Panc1 (cell line): ENCODE measurements around the gene SH2D5. TPM values are rescaled to one million over a fixed set of nuclear protein-coding genes. Genes with fewer than 3 reads are reported as not detected.

Source experiments
- ATAC-seq: fragments of 200-7000 bp; cut with Tn5 transposase; 2 replicates; pipeline ENCODE4 v1.9.1; 2020; ENCODE audit warnings: mild to moderate bottlenecking, moderate library complexity
- BruUV-seq: library from RNA; stranded (reverse); fragments of 400-500 nt; replicated peaks from 2 replicates; lab custom pipeline; 2021; lab: Mats Ljungman, UMichigan
- CTCF ChIA-PET: fragments of 300-600 bp; sonication (Branson Sonifier 250); formaldehyde crosslinking; loops from one replicate; lab custom pipeline; 2022; ENCODE audit warnings: antibody characterized with exemption; lab: Charles Lee
- POLR2A ChIA-PET: fragments of 300-600 bp; sonication (Branson Sonifier 250); formaldehyde crosslinking; loops from one replicate; lab custom pipeline; 2022; ENCODE audit warnings: antibody characterized with exemption; lab: Charles Lee
- DNase-seq: peaks from one replicate; pipeline ENCODE4 v3.0.0-alpha.2; 2010; ENCODE audit warnings: low read depth, low spot score
- H3K27ac ChIP-seq: 2 replicates; pipeline ENCODE4 v1.5.1; 2011; ENCODE audit warnings: mild to moderate bottlenecking, low read length, inconsistent platforms
- H3K27me3 ChIP-seq: fragments of 200-500 bp; sonication (Bioruptor generic); 2 replicates; pipeline ENCODE4 v1.6.0; 2014; ENCODE audit warnings: low read length, inconsistent platforms; ENCODE audit not compliant: control insufficient read depth, insufficient read depth
- H3K36me3 ChIP-seq: fragments of 200-500 bp; sonication (Bioruptor generic); 2 replicates; pipeline ENCODE4 v1.5.1; 2014; ENCODE audit warnings: inconsistent platforms, mild to moderate bottlenecking, low read length, moderate library complexity; ENCODE audit not compliant: control insufficient read depth, insufficient read depth
- H3K4me1 ChIP-seq: 2 replicates; pipeline ENCODE4 v1.5.1; 2011; ENCODE audit warnings: inconsistent platforms, mild to moderate bottlenecking, low read length, moderate library complexity; ENCODE audit not compliant: control insufficient read depth, insufficient read depth
- H3K4me3 ChIP-seq, 2 experiments: 2 replicates each; pipeline ENCODE4 v1.5.1; 2011 to 2012; ENCODE audit warnings: low read depth in 2 of 2, low read length in 2 of 2, mild to moderate bottlenecking in 2 of 2, inconsistent platforms in 1 of 2, moderate library complexity in 1 of 2
- H3K9me3 ChIP-seq: fragments of 200-500 bp; sonication (Bioruptor generic); 2 replicates; pipeline ENCODE4 v1.5.1; 2014; ENCODE audit warnings: low read depth, mild to moderate bottlenecking, inconsistent platforms, low read length, moderate library complexity; ENCODE audit not compliant: control insufficient read depth, insufficient read depth
- POLR2AphosphoS5 ChIP-seq: IDR thresholded peaks from 2 replicates; pipeline ENCODE4 v1.6.1; 2012; ENCODE audit warnings: mild to moderate bottlenecking, low read depth, low read length, moderate library complexity
- SIN3A ChIP-seq: IDR thresholded peaks from 2 replicates; pipeline ENCODE4 v1.6.1; 2012; ENCODE audit warnings: low read depth, mild to moderate bottlenecking, low read length, moderate library complexity, borderline replicate concordance; ENCODE audit not compliant: insufficient read depth
- TCF7L2 ChIP-seq: IDR thresholded peaks from 2 replicates; pipeline ENCODE4 v1.6.1; 2011; ENCODE audit warnings: mild to moderate bottlenecking, low read depth, low read length, inconsistent platforms
- in situ Hi-C: cut with HindIII; loops from 2 replicates; pipeline ENCODE4 v1.10.0; 2016; ENCODE audit warnings: low sequenced_read_pairs, low pct_unique_long_range_greater_than_20kb
- intact Hi-C: fragments of 100-400 bp; cut with micrococcal nuclease; formaldehyde crosslinking; loops from one replicate; pipeline ENCODE4 v1.10.0; 2022; ENCODE audit not compliant: unreplicated experiment
- total RNA-seq: library from RNA; stranded (reverse); gene quantifications from one replicate; pipeline ENCODE4 v1.2.1, GENCODE V29; 2021; ENCODE audit not compliant: unreplicated experiment
- TF ChIP-seq, protein P1 (sequence below), 2 experiments: IDR thresholded peaks; 2 replicates each; pipeline ENCODE4 v1.6.1; 2011 to 2012; ENCODE audit warnings: low read depth in 2 of 2, control low read depth in 1 of 2, low read length in 1 of 2, mild to moderate bottlenecking in 1 of 2, moderate library complexity in 1 of 2; ENCODE audit not compliant: insufficient read depth in 1 of 2
- TF ChIP-seq, protein P2 (sequence below): fragments of 450-650 bp; IDR thresholded peaks from 2 replicates; pipeline ENCODE4 v1.5.1; 2017; ENCODE audit warnings: mild to moderate bottlenecking

The SH2D5 gene
- total RNA-seq, 1 experiment from 2014 or later: 23.3 TPM

DNA sequence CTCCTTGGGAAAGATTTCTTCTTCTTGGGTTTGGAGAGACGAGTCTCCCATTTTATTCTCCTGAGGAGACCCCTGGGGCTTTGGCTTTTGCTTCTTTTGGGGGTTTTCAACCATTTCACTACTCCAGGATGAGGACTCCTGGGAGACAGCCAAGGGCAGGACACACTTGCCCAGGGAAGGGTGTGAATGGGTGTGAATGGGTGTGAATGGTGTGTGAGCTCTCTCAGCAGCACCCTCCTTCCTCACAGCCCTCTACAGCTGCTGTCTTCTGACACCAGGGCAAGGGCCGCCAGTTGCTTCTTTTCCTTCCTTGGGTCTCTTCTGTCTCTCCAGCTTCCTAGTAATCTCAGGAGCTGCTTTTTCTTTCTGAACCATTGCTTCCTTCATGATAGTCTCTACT, 38.9 kb downstream of the SH2D5 start:
- no TSS peak for BruUV-seq
- DNase-seq (no peak), ATAC-seq (no peak)
- H3K36me3 ChIP-seq: no peaks in the 10 kb centered on the region
- H3K4me1 ChIP-seq: peaks cover 5% of the 10 kb centered on the region
- H3K4me3 ChIP-seq: no peak overlapping the region
- CTCF ChIA-PET: no interaction called here
- POLR2A ChIA-PET: no interaction called here
- in situ Hi-C loops: no loop called here
- TF ChIP-seq, protein P1, sequence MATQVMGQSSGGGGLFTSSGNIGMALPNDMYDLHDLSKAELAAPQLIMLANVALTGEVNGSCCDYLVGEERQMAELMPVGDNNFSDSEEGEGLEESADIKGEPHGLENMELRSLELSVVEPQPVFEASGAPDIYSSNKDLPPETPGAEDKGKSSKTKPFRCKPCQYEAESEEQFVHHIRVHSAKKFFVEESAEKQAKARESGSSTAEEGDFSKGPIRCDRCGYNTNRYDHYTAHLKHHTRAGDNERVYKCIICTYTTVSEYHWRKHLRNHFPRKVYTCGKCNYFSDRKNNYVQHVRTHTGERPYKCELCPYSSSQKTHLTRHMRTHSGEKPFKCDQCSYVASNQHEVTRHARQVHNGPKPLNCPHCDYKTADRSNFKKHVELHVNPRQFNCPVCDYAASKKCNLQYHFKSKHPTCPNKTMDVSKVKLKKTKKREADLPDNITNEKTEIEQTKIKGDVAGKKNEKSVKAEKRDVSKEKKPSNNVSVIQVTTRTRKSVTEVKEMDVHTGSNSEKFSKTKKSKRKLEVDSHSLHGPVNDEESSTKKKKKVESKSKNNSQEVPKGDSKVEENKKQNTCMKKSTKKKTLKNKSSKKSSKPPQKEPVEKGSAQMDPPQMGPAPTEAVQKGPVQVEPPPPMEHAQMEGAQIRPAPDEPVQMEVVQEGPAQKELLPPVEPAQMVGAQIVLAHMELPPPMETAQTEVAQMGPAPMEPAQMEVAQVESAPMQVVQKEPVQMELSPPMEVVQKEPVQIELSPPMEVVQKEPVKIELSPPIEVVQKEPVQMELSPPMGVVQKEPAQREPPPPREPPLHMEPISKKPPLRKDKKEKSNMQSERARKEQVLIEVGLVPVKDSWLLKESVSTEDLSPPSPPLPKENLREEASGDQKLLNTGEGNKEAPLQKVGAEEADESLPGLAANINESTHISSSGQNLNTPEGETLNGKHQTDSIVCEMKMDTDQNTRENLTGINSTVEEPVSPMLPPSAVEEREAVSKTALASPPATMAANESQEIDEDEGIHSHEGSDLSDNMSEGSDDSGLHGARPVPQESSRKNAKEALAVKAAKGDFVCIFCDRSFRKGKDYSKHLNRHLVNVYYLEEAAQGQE (IDR thresholded peaks at IDR 0.05; ENCODE audit: insufficient read depth in 1 of 2, low read depth in 2 of 2, low read length in 1 of 2): no peak
- TF ChIP-seq SIN3A (no peak), POLR2AphosphoS5 (no peak), TCF7L2 (no peak)
- TF ChIP-seq, protein P2, sequence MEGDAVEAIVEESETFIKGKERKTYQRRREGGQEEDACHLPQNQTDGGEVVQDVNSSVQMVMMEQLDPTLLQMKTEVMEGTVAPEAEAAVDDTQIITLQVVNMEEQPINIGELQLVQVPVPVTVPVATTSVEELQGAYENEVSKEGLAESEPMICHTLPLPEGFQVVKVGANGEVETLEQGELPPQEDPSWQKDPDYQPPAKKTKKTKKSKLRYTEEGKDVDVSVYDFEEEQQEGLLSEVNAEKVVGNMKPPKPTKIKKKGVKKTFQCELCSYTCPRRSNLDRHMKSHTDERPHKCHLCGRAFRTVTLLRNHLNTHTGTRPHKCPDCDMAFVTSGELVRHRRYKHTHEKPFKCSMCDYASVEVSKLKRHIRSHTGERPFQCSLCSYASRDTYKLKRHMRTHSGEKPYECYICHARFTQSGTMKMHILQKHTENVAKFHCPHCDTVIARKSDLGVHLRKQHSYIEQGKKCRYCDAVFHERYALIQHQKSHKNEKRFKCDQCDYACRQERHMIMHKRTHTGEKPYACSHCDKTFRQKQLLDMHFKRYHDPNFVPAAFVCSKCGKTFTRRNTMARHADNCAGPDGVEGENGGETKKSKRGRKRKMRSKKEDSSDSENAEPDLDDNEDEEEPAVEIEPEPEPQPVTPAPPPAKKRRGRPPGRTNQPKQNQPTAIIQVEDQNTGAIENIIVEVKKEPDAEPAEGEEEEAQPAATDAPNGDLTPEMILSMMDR: no peak
- no peaks in the 10 kb centered on the region for H3K9me3 ChIP-seq
- intact Hi-C loops: no loop called here
- no peaks in the 10 kb centered on the region for H3K27me3 ChIP-seq
- no peak overlapping the region for H3K27ac ChIP-seq

DNA sequence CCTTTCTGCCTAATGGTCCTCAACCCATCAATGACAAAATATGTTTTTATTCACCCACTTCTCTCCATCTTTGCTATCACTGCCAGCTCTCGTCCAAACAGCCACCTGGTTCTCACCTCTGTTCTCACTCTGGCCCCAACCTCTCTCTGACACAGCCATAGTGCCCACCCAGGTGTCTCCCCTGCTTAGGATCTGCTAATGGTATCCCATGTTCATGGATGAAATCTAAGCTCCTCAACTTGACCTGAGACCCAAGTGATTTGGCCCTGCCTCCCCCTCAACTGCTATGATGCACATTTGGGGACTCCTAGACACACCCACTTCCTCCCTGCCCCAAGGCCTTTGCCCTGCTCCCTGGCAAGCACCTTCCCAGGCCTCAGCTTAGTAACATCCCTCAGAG, 40.6 kb downstream of the SH2D5 start:
- no peak for ATAC-seq
- CTCF ChIA-PET: interaction anchor here (0.6 kb wide), 1 partner anchor 106 kb away, joined by 4 read pairs; no protein-coding TSS in a partner anchor
- intact Hi-C loops: no loop called here

More for the DNA sequence above, 40.6 kb downstream of the SH2D5 start:
- in situ Hi-C loops: no loop called here
- BruUV-seq: no TSS peak
- H3K9me3 ChIP-seq: no peaks in the 10 kb centered on the region
- no peak for DNase-seq
- H3K27ac ChIP-seq: no peak overlapping the region
- H3K27me3 ChIP-seq: no peaks in the 10 kb centered on the region
- H3K4me1 ChIP-seq: peaks cover under 1% of the 10 kb centered on the region
- POLR2A ChIA-PET: no interaction called here
- no peak overlapping the region for H3K4me3 ChIP-seq
- H3K36me3 ChIP-seq: no peaks in the 10 kb centered on the region
- TF ChIP-seq, protein P2: no peak
- TF ChIP-seq SIN3A: no peak
